Measurements from ENCODE around the gene SH2D5.
"Not testable (repeated sequence)": the region's sequence is repeated elsewhere in the genome, so short reads cannot be mapped to it uniquely, and the experiment has no call there.

SH2D5 gene

GRCh38 chr1:20695515-20695914 lies 37.0 kb downstream of the SH2D5 start:
- H3K27ac Mint-ChIP-seq = peak overlapping the region in 1 of 2 donors; percentile 28
- peaks cover 12% of the 10 kb centered on the region for H3K4me1 Mint-ChIP-seq
- no peaks in the 10 kb centered on the region for H3K9me3 Mint-ChIP-seq
- ATAC-seq = no peak
- no peak overlapping the region for H3K4me3 Mint-ChIP-seq
- peaks cover 10% of the 10 kb centered on the region for H3K27me3 Mint-ChIP-seq
- DNase-seq = no peak

GRCh38 chr1:20693623-20694022 lies 38.9 kb downstream of the SH2D5 start:
- Mint-ChIP-seq H3K27me3 (peaks cover 10% of the 10 kb centered on the region), H3K27ac (no peak overlapping the region), H3K9me3 (no peaks in the 10 kb centered on the region), H3K4me3 (no peak overlapping the region), H3K4me1 (peaks cover 12% of the 10 kb centered on the region)
- DNase-seq = no peak
- no peak for ATAC-seq

GRCh38 chr1:20691872-20692271 lies 40.6 kb downstream of the SH2D5 start:
- Mint-ChIP-seq H3K27ac (no peak overlapping the region), H3K27me3 (peaks cover 10% of the 10 kb centered on the region), H3K9me3 (no peaks in the 10 kb centered on the region), H3K4me3 (no peak overlapping the region), H3K4me1 (peaks cover 9% of the 10 kb centered on the region)
- ATAC-seq (no peak), DNase-seq (no peak)

GRCh38 chr1:20689645-20690056 lies 42.9 kb downstream of the SH2D5 start:
- DNase-seq (no peak), ATAC-seq (no peak)
- Mint-ChIP-seq H3K4me3 (no peak overlapping the region), H3K4me1 (no peaks in the 10 kb centered on the region), H3K27ac (no peak overlapping the region), H3K9me3 (no peaks in the 10 kb centered on the region), H3K27me3 (peaks cover 15% of the 10 kb centered on the region)

- H3K4me1 Mint-ChIP-seq = no peaks in the 10 kb centered on the region
- H3K9me3 Mint-ChIP-seq = no peaks in the 10 kb centered on the region
- no peak for ATAC-seq
- no peak overlapping the region for H3K27ac Mint-ChIP-seq
- no peak overlapping the region for H3K4me3 Mint-ChIP-seq
- no peak for DNase-seq
- peaks cover 35% of the 10 kb centered on the region for H3K27me3 Mint-ChIP-seq
Observed at GRCh38 chr1:20686883-20687725, 45.4 kb downstream of the SH2D5 start.

- H3K4me1 Mint-ChIP-seq = no peaks in the 10 kb centered on the region
- ATAC-seq (no peak), DNase-seq (no peak)
- H3K4me3 Mint-ChIP-seq = no peak overlapping the region
- peaks cover 44% of the 10 kb centered on the region for H3K27me3 Mint-ChIP-seq
- no peaks in the 10 kb centered on the region for H3K9me3 Mint-ChIP-seq
- H3K27ac Mint-ChIP-seq = no peak overlapping the region
Observed at GRCh38 chr1:20685741-20686140, 46.8 kb downstream of the SH2D5 start.

- Mint-ChIP-seq H3K9me3 (no peaks in the 10 kb centered on the region), H3K4me1 (no peaks in the 10 kb centered on the region), H3K4me3 (no peak overlapping the region), H3K27ac (peak overlapping the region in 1 of 2 donors; percentile 9), H3K27me3 (peaks cover 50% of the 10 kb centered on the region)
- DNase-seq (no peak), ATAC-seq (no peak)
Observed at GRCh38 chr1:20685099-20685662, 47.3 kb downstream of the SH2D5 start.

- H3K4me1 Mint-ChIP-seq = no peaks in the 10 kb centered on the region
- H3K4me3 Mint-ChIP-seq = no peak overlapping the region
- ATAC-seq (no peak), DNase-seq (no peak)
- peaks cover 55% of the 10 kb centered on the region for H3K27me3 Mint-ChIP-seq
- no peaks in the 10 kb centered on the region for H3K9me3 Mint-ChIP-seq
- H3K27ac Mint-ChIP-seq = no peak overlapping the region
Observed at GRCh38 chr1:20684651-20685050, 47.9 kb downstream of the SH2D5 start.

GRCh38 chr1:20684050-20684620 lies 48.4 kb downstream of the SH2D5 start:
- peaks cover under 1% of the 10 kb centered on the region for H3K4me1 Mint-ChIP-seq
- H3K4me3 Mint-ChIP-seq = no peak overlapping the region
- no peak for ATAC-seq
- H3K27ac Mint-ChIP-seq = no peak overlapping the region
- no peak for DNase-seq
- peaks cover 60% of the 10 kb centered on the region for H3K27me3 Mint-ChIP-seq
- no peaks in the 10 kb centered on the region for H3K9me3 Mint-ChIP-seq

- peaks cover 6% of the 10 kb centered on the region for H3K4me1 Mint-ChIP-seq
- DNase-seq (no peak), ATAC-seq (no peak)
- H3K9me3 Mint-ChIP-seq = peaks cover 0 to 2% of the 10 kb centered on the region in 2 donors
- no peak overlapping the region for H3K27ac Mint-ChIP-seq
- H3K27me3 Mint-ChIP-seq = peaks cover 60% of the 10 kb centered on the region
- H3K4me3 Mint-ChIP-seq = no peak overlapping the region
Observed at GRCh38 chr1:20683614-20684013, 48.9 kb downstream of the SH2D5 start.

GRCh38 chr1:20682571-20683236 lies 49.8 kb downstream of the SH2D5 start:
- Mint-ChIP-seq H3K9me3 (peaks cover 3 to 11% of the 10 kb centered on the region in 2 donors), H3K4me1 (peaks cover 11% of the 10 kb centered on the region), H3K27ac (no peak overlapping the region), H3K27me3 (peaks cover 60% of the 10 kb centered on the region), H3K4me3 (no peak overlapping the region)
- DNase-seq (no peak), ATAC-seq (no peak)

- DNase-seq (no peak), ATAC-seq (no peak)
- Mint-ChIP-seq H3K4me1 (peaks cover 11% of the 10 kb centered on the region), H3K9me3 (peaks cover 5 to 18% of the 10 kb centered on the region in 2 donors), H3K27me3 (peaks cover 60% of the 10 kb centered on the region), H3K4me3 (no peak overlapping the region), H3K27ac (no peak overlapping the region)
Observed at GRCh38 chr1:20681999-20682398, 50.5 kb downstream of the SH2D5 start.

GRCh38 chr1:20680269-20680668 lies 52.2 kb downstream of the SH2D5 start:
- peaks cover 51% of the 10 kb centered on the region for H3K27me3 Mint-ChIP-seq
- H3K4me3 Mint-ChIP-seq = no peak overlapping the region
- no peak overlapping the region for H3K27ac Mint-ChIP-seq
- peaks cover 5 to 19% of the 10 kb centered on the region in 2 donors for H3K9me3 Mint-ChIP-seq
- no peak for ATAC-seq
- peaks cover 11% of the 10 kb centered on the region for H3K4me1 Mint-ChIP-seq
- no peak for DNase-seq

GRCh38 chr1:20678599-20678998 lies 53.9 kb downstream of the SH2D5 start:
- peaks cover 38% of the 10 kb centered on the region for H3K27me3 Mint-ChIP-seq
- DNase-seq (peak in 1 of 2 donors; percentile 26), ATAC-seq (peak; percentile 60)
- peaks cover 5 to 19% of the 10 kb centered on the region in 2 donors for H3K9me3 Mint-ChIP-seq
- peaks cover 11% of the 10 kb centered on the region for H3K4me1 Mint-ChIP-seq
- no peak overlapping the region for H3K4me3 Mint-ChIP-seq
- no peak overlapping the region for H3K27ac Mint-ChIP-seq

GRCh38 chr1:20673626-20674025 lies 58.9 kb downstream of the SH2D5 start:
- not testable (repeated sequence) for H3K4me1 Mint-ChIP-seq, H3K4me3 Mint-ChIP-seq, H3K27ac Mint-ChIP-seq, ATAC-seq, DNase-seq
- H3K9me3 Mint-ChIP-seq = peaks cover 5 to 17% of the 10 kb centered on the region in 2 donors
- H3K27me3 Mint-ChIP-seq = peaks cover 11% of the 10 kb centered on the region

GRCh38 chr1:20672265-20672632 lies 60.3 kb downstream of the SH2D5 start:
- no peak overlapping the region for H3K4me3 Mint-ChIP-seq
- peaks cover 0 to 4% of the 10 kb centered on the region in 2 donors for H3K9me3 Mint-ChIP-seq
- no peaks in the 10 kb centered on the region for H3K4me1 Mint-ChIP-seq
- DNase-seq (no peak), ATAC-seq (no peak)
- H3K27ac Mint-ChIP-seq = no peak overlapping the region
- peaks cover 11% of the 10 kb centered on the region for H3K27me3 Mint-ChIP-seq
